NB4 (cell line): ENCODE data around the gene LINGO3.

ENCODE experiments used
- MAX ChIP-seq: IDR thresholded peaks from 2 replicates; pipeline ENCODE4 v1.6.1; 2011; ENCODE audit warnings: low read depth, low read length
- MYC ChIP-seq: IDR thresholded peaks from 2 replicates; pipeline ENCODE4 v1.6.1; 2011; ENCODE audit warnings: low read depth, low read length
- POLR2A ChIP-seq: IDR thresholded peaks from 2 replicates; pipeline ENCODE4 v1.6.1; 2011; ENCODE audit warnings: mild to moderate bottlenecking; ENCODE audit not compliant: insufficient read length; ENCODE audit errors: extremely low read depth
- TF ChIP-seq, protein P1 (sequence below): IDR thresholded peaks from one replicate; pipeline ENCODE4 v1.5.1; 2012; ENCODE audit warnings: low read depth, low read length

DNA sequence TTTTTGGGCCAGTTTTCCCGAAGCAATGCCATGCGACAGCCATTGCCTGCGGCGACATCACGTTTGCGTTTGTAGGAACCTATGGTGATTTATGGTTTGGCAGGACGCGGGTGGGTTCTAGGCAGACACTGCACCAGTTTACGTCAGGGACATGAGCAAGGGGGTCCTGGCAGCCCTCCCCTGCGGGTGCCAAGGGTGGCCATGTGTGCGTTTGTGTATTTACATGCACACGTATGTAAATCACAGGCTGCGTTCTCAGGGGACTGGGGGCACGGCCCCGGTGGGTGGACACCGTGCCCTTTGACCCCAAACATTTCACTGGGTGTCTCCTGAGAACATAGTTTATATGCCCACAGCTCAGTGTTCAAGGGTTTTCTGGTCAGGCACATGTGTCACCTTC lies 42.7 kb upstream of the LINGO3 start:
- TF ChIP-seq, protein P1, sequence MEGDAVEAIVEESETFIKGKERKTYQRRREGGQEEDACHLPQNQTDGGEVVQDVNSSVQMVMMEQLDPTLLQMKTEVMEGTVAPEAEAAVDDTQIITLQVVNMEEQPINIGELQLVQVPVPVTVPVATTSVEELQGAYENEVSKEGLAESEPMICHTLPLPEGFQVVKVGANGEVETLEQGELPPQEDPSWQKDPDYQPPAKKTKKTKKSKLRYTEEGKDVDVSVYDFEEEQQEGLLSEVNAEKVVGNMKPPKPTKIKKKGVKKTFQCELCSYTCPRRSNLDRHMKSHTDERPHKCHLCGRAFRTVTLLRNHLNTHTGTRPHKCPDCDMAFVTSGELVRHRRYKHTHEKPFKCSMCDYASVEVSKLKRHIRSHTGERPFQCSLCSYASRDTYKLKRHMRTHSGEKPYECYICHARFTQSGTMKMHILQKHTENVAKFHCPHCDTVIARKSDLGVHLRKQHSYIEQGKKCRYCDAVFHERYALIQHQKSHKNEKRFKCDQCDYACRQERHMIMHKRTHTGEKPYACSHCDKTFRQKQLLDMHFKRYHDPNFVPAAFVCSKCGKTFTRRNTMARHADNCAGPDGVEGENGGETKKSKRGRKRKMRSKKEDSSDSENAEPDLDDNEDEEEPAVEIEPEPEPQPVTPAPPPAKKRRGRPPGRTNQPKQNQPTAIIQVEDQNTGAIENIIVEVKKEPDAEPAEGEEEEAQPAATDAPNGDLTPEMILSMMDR = no peak
- TF ChIP-seq POLR2A = no peak
- TF ChIP-seq MAX = no peak
- no peak for TF ChIP-seq MYC
